GM12878 (cell line): ENCODE measurements around the gene SSBP1. TPM values are rescaled to one million over a fixed set of nuclear protein-coding genes. Genes with fewer than 3 reads are reported as not detected.

Experiments used
- ATAC-seq: fragments of 200-7000 bp; cut with Tn5 transposase; 3 replicates; pipeline ENCODE4 v1.9.1; 2020; ENCODE audit warnings: mild to moderate bottlenecking, moderate library complexity
- BruUV-seq: library from RNA; stranded (reverse); fragments of 400-500 nt; replicated peaks from 2 replicates; lab custom pipeline; 2021; lab: Mats Ljungman, UMichigan
- CTCF ChIA-PET: fragments of 300-600 bp; sonication (Branson Sonifier 250); formaldehyde crosslinking; extraction: SDS; loops from one replicate; lab custom pipeline; 2021; ENCODE audit warnings: inconsistent platforms; lab: Yijun Ruan, JAX
- POLR2A ChIA-PET: fragments of 350-600 bp; formaldehyde crosslinking; extraction: SDS; loops from one replicate; lab custom pipeline; 2021; ENCODE audit warnings: inconsistent platforms; lab: Charles Lee
- RAD21 ChIA-PET: fragments of 300-600 bp; sonication (Branson Sonifier 250); formaldehyde crosslinking; loops from one replicate; lab custom pipeline; 2023; ENCODE audit warnings: antibody characterized with exemption; ENCODE audit not compliant: unreplicated experiment; lab: Charles Lee
- SMC1A ChIA-PET: fragments of 300-600 bp; sonication (Branson Sonifier 250); formaldehyde crosslinking; loops from one replicate; lab custom pipeline; 2023; ENCODE audit not compliant: unreplicated experiment, uncharacterized antibody; lab: Charles Lee
- DNase-seq: peaks from one replicate; pipeline ENCODE4 v3.0.0-alpha.2; 2011; ENCODE audit warnings: low read depth, low spot score
- FAIRE-seq: peaks from 3 replicates; lab custom pipeline; 2011; peaks lifted over from hg19 to GRCh38; lab: Jason Lieb, UNC
- H2AFZ ChIP-seq: 2 replicates; pipeline ENCODE4 v1.6.0; 2011; ENCODE audit warnings: low read depth, low read length, control low read depth; ENCODE audit not compliant: control insufficient read depth
- H3K27ac ChIP-seq: 2 replicates; pipeline ENCODE4 v1.5.1; 2011; ENCODE audit warnings: control low read depth; ENCODE audit not compliant: control insufficient read depth, insufficient read depth
- H3K27me3 ChIP-seq, 2 experiments: replicated peaks in 1 of 2; 2 replicates each; pipeline versions ENCODE4 v1.6.0 to v1.6.1; 2011; ENCODE audit warnings: low read length in 1 of 2; ENCODE audit not compliant: control insufficient read depth in 2 of 2, insufficient read depth in 2 of 2
- H3K36me3 ChIP-seq, 2 experiments: 2 replicates each; pipeline ENCODE4 v1.5.1; 2011; ENCODE audit warnings: low read length in 1 of 2; ENCODE audit not compliant: control insufficient read depth in 2 of 2, insufficient read depth in 2 of 2
- H3K4me1 ChIP-seq: 2 replicates; pipeline ENCODE4 v1.6.1; 2011; ENCODE audit warnings: mild to moderate bottlenecking, low read length, moderate library complexity, mixed read lengths; ENCODE audit not compliant: control insufficient read depth, insufficient read depth
- H3K4me2 ChIP-seq: 2 replicates; pipeline ENCODE4 v1.6.0; 2011; ENCODE audit warnings: control low read depth; ENCODE audit not compliant: control insufficient read depth, insufficient read depth
- H3K4me3 ChIP-seq: fragments of 200-600 bp; sonication (generic); 2 replicates; pipeline ENCODE4 v1.5.1; 2016
- H3K79me2 ChIP-seq: 2 replicates; pipeline ENCODE4 v1.6.0; 2011; ENCODE audit warnings: low read length; ENCODE audit not compliant: control insufficient read depth, insufficient read depth
- H3K9ac ChIP-seq: 2 replicates; pipeline ENCODE4 v1.8.0; 2011; ENCODE audit warnings: low read length, control low read depth, mixed read lengths; ENCODE audit not compliant: control insufficient read depth, insufficient read depth
- H3K9me3 ChIP-seq: replicated peaks from 3 replicates; pipeline ENCODE4 v1.5.1; 2011; ENCODE audit warnings: mild to moderate bottlenecking, low read length; ENCODE audit not compliant: control insufficient read depth, insufficient read depth
- H4K20me1 ChIP-seq: 2 replicates; pipeline ENCODE4 v1.6.0; 2011; ENCODE audit not compliant: control insufficient read depth, insufficient read depth
- CHD1 ChIP-seq: IDR thresholded peaks from 2 replicates; pipeline ENCODE4 v1.6.1; 2012; ENCODE audit warnings: low read depth, low read length, improper control_type of control experiment
- CREB1 ChIP-seq: IDR thresholded peaks from 2 replicates; pipeline ENCODE4 v1.6.1; 2012; ENCODE audit warnings: low read depth, mild to moderate bottlenecking, inconsistent platforms
- CREM ChIP-seq: IDR thresholded peaks from 2 replicates; pipeline ENCODE4 v1.6.1; 2014; ENCODE audit warnings: antibody characterized with exemption, low read depth
- ESRRA ChIP-seq: IDR thresholded peaks from 2 replicates; pipeline ENCODE4 v1.6.1; 2012; ENCODE audit warnings: mild to moderate bottlenecking, low read length, improper control_type of control experiment
- EZH2 ChIP-seq: IDR thresholded peaks from 2 replicates; pipeline ENCODE4 v1.6.1; 2012; ENCODE audit warnings: low read depth, mild to moderate bottlenecking, control low read depth, inconsistent platforms, low read length, borderline replicate concordance; ENCODE audit not compliant: control insufficient read depth
- MXI1 ChIP-seq: fragments of 150-350 bp; IDR thresholded peaks from 2 replicates; pipeline ENCODE4 v1.6.1; 2011; ENCODE audit warnings: low read depth, mild to moderate bottlenecking, inconsistent platforms, low read length, improper control_type of control experiment
- MYB ChIP-seq: fragments of 150-350 bp; IDR thresholded peaks from 2 replicates; pipeline ENCODE4 v1.6.1; 2014; ENCODE audit warnings: mild to moderate bottlenecking, low read depth, low read length, borderline replicate concordance
- RAD21 ChIP-seq: IDR thresholded peaks from 2 replicates; pipeline ENCODE4 v1.6.1; 2011; ENCODE audit warnings: mild to moderate bottlenecking, low read depth, low read length, moderate library complexity; ENCODE audit not compliant: insufficient read depth
- SMC3 ChIP-seq: IDR thresholded peaks from 2 replicates; pipeline ENCODE4 v1.6.1; 2011; ENCODE audit warnings: low read length, improper control_type of control experiment, borderline replicate concordance
- TCF7 ChIP-seq: IDR thresholded peaks from 2 replicates; pipeline ENCODE4 v1.6.1; 2014; ENCODE audit warnings: antibody characterized with exemption, borderline replicate concordance
- WRNIP1 ChIP-seq: IDR thresholded peaks from 2 replicates; pipeline ENCODE4 v1.6.1; 2011; ENCODE audit warnings: low read depth, low read length, improper control_type of control experiment, borderline replicate concordance
- ZNF217 ChIP-seq: fragments of 450-650 bp; IDR thresholded peaks from 2 replicates; pipeline ENCODE4 v1.6.1; 2017; ENCODE audit warnings: antibody characterized with exemption, mild to moderate bottlenecking
- ZNF24 ChIP-seq: fragments of 450-650 bp; IDR thresholded peaks from 2 replicates; pipeline ENCODE4 v1.6.1; 2017; ENCODE audit warnings: antibody characterized with exemption, mild to moderate bottlenecking
- WGBS: methylation state at CpG from one replicate; pipeline ENCODE4 v1.1.6; 2016; ENCODE audit warnings: low lambda C conversion rate; ENCODE audit not compliant: insufficient replicate concordance, insufficient coverage; ENCODE audit errors: missing lambda C conversion rate; 5-methylcytosine and 5-hydroxymethylcytosine counted together
- in situ Hi-C: fragments of 300-500 bp; cut with MboI; formaldehyde crosslinking; loops from 9 replicates; pipeline ENCODE4 v1.14.3; 2018; ENCODE audit warnings: mixed read lengths
- intact Hi-C: fragments of 100-400 bp; cut with micrococcal nuclease; formaldehyde crosslinking; loops from one replicate; pipeline ENCODE4 v1.14.2; 2022; ENCODE audit not compliant: unreplicated experiment
- polyA plus RNA-seq, 11 experiments: library from polyadenylated mRNA; depleted of rRNA in 4 of 11; unstranded in 6 of 11; stranded (reverse) in 5 of 11; fragments of >200 nt; fragmentation: Nextera tagmentation in 4 of 11; fragmentation: Illumina TruSeq in 1 of 11; extraction: Ambion mirVana in 4 of 11; extraction: Trizol in 1 of 11; gene quantifications; 1 replicate in 1 of 11; 2 replicates in 10 of 11; pipeline versions ENCODE4 v1.2.1 to v1.2.3, GENCODE V29; 2011 to 2016; ENCODE audit warnings: inconsistent platforms in 2 of 11, missing spikeins in 2 of 11, low read depth in 1 of 11
- total RNA-seq, 4 experiments: library from RNA; depleted of rRNA in 3 of 4; stranded (reverse); fragments of >200 nt in 3 of 4; fragmentation: Illumina TruSeq in 1 of 4; extraction: Trizol in 1 of 4; gene quantifications; 2 replicates each; pipeline versions ENCODE4 v1.2.1 to v1.2.3, GENCODE V29; 2013 to 2021
- TF ChIP-seq, protein P1 (sequence below), 3 experiments: IDR thresholded peaks in 2 of 3; conservative IDR thresholded peaks in 1 of 3; 2 replicates each; pipeline ENCODE4 v1.5.1; 2011; ENCODE audit warnings: low read depth in 3 of 3, low read length in 3 of 3, mild to moderate bottlenecking in 3 of 3, control low read depth in 2 of 3, moderate library complexity in 2 of 3, inconsistent platforms in 1 of 3, mixed read lengths in 1 of 3; ENCODE audit not compliant: control insufficient read depth in 2 of 3, insufficient read depth in 1 of 3; ENCODE audit errors: extremely low read depth in 1 of 3
- TF ChIP-seq, protein P2 (sequence below): fragments of 450-650 bp; IDR thresholded peaks from 2 replicates; pipeline ENCODE4 v1.6.1; 2017; ENCODE audit warnings: mild to moderate bottlenecking, low read depth, inconsistent platforms; ENCODE audit not compliant: poor library complexity, severe bottlenecking

Gene SSBP1
- total and polyA plus RNA-seq, 10 of the 15 experiments (the other 5 are each of a cell fraction or from before 2014, with no cell fraction given), result 191 to 998 (median 418) TPM

DNA sequence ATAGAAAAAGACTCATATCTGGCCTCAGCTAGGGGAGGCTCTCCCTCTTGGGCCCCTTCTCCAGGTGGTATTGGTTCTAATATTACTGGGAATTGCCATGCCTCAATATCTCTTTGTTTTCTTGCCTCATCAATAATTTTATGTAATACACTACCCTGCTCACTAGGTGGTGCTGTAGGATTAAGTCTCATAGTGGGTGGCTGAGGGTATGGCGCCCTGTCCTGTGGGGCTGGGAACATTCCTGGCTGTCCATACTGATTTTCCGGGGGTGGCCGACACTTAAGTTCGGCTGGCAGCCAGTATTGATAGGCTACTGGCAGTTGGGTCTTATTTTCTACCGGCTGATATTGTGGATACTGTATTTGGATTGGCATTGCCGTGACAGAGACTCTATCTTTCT, 16.8 kb downstream of the SSBP1 start:
- in situ Hi-C loops, result no loop called here
- no peak for DNase-seq
- WGBS, result 82% methylated on average over 6 of the region's 6 CpGs
- no peak for FAIRE-seq
- BruUV-seq, result no TSS peak
- intact Hi-C loops, result no loop called here
- no peaks in the 10 kb centered on the region for H4K20me1 ChIP-seq
- TF ChIP-seq RAD21 (peak; percentile 55), MXI1 (no peak), SMC3 (no peak)
- TF ChIP-seq, protein P1, sequence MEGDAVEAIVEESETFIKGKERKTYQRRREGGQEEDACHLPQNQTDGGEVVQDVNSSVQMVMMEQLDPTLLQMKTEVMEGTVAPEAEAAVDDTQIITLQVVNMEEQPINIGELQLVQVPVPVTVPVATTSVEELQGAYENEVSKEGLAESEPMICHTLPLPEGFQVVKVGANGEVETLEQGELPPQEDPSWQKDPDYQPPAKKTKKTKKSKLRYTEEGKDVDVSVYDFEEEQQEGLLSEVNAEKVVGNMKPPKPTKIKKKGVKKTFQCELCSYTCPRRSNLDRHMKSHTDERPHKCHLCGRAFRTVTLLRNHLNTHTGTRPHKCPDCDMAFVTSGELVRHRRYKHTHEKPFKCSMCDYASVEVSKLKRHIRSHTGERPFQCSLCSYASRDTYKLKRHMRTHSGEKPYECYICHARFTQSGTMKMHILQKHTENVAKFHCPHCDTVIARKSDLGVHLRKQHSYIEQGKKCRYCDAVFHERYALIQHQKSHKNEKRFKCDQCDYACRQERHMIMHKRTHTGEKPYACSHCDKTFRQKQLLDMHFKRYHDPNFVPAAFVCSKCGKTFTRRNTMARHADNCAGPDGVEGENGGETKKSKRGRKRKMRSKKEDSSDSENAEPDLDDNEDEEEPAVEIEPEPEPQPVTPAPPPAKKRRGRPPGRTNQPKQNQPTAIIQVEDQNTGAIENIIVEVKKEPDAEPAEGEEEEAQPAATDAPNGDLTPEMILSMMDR (IDR thresholded peaks at IDR 0.05 in 2 of 3, conservative IDR thresholded peaks at IDR 0.05 in 1 of 3; ENCODE audit: control insufficient read depth in 2 of 3, extremely low read depth in 1 of 3, insufficient read depth in 1 of 3, low read depth in 3 of 3, low read length in 3 of 3), result peak; percentile 43 to 49 (median 47); a peak in 5 of 6 replicates
- peaks cover 4 to 10% of the 10 kb centered on the region in 2 experiments; a peak in 3 of 4 replicates for H3K36me3 ChIP-seq
- ATAC-seq, result peak; percentile 69
- H3K9ac ChIP-seq, result no peak overlapping the region
- no peak overlapping the region for H3K27ac ChIP-seq
- H3K4me2 ChIP-seq, result no peak overlapping the region
- CTCF ChIA-PET, result interaction anchor here (1.5 to 2.2 kb wide), 3 partner anchors 16 to 34 kb away, joined by 3 to 8 read pairs (median 7); partner anchors contain the start of gene SSBP1
- SMC1A ChIA-PET, result no interaction called here
- RAD21 ChIA-PET, result no interaction called here
- H3K4me1 ChIP-seq, result no peaks in the 10 kb centered on the region
- no peaks in the 10 kb centered on the region for H3K27me3 ChIP-seq
- POLR2A ChIA-PET, result no interaction called here
- H3K79me2 ChIP-seq, result no peaks in the 10 kb centered on the region
- H3K9me3 ChIP-seq, result peaks cover 23% of the 10 kb centered on the region
- H2AFZ ChIP-seq, result no peak overlapping the region
- H3K4me3 ChIP-seq, result no peak overlapping the region

DNA sequence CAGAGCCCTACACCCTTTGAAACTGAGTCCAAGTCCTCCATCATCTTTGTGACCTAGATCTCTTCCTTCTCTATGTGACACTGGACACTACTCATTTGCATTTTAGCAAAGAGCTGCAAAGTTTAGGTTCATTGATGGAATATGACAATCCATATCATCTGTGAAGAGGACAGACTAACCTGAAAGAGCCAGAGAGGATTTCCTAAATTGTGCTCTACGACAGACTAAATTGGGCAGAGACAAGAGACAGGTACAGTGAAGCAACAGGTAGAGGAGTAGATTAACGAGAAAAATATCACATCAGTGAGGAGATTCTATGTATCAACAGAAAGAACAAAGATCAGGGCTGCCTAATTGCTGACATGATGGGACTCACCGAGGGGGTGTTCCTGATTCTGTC, 25.6 kb downstream of the SSBP1 start, which contains the start of gene TAS2R3:
TAS2R3 (plus strand) TSS at position 301 of the 400 bp plus-strand sequence; CDS start at position 363, 62 bp downstream.
- in situ Hi-C loops, result no loop called here
- FAIRE-seq (no peak), ATAC-seq (no peak), DNase-seq (no peak)
- ChIA-PET CTCF (interaction anchor here (0.6 kb wide), 1 partner anchor 22 kb away, joined by 3 read pairs; no protein-coding TSS in a partner anchor), SMC1A (no interaction called here), POLR2A (no interaction called here), RAD21 (no interaction called here)
- Histone ChIP-seq H3K27me3 (no peaks in the 10 kb centered on the region), H4K20me1 (no peaks in the 10 kb centered on the region), H3K27ac (no peak within 1 kb of the TSS), H3K36me3 (peaks cover 4 to 19% of the 10 kb centered on the region in 2 experiments), H3K9ac (no peak within 1 kb of the TSS), H3K79me2 (no peaks in the 10 kb centered on the region), H3K4me2 (no peak within 1 kb of the TSS), H3K4me1 (no peaks in the 10 kb centered on the region), H3K9me3 (no peaks in the 10 kb centered on the region), H2AFZ (no peak within 1 kb of the TSS), H3K4me3 (no peak within 1 kb of the TSS)
- intact Hi-C loops, result no loop called here
- BruUV-seq, result no TSS peak
- 98% methylated on average over 3 of the region's 3 CpGs for WGBS
- TF ChIP-seq TCF7 (no peak), CHD1 (no peak), ZNF24 (no peak), ESRRA (no peak), ZNF217 (no peak), EZH2 (no peak), WRNIP1 (no peak), CREB1 (no peak), MYB (no peak), CREM (no peak)
- TF ChIP-seq, protein P2, sequence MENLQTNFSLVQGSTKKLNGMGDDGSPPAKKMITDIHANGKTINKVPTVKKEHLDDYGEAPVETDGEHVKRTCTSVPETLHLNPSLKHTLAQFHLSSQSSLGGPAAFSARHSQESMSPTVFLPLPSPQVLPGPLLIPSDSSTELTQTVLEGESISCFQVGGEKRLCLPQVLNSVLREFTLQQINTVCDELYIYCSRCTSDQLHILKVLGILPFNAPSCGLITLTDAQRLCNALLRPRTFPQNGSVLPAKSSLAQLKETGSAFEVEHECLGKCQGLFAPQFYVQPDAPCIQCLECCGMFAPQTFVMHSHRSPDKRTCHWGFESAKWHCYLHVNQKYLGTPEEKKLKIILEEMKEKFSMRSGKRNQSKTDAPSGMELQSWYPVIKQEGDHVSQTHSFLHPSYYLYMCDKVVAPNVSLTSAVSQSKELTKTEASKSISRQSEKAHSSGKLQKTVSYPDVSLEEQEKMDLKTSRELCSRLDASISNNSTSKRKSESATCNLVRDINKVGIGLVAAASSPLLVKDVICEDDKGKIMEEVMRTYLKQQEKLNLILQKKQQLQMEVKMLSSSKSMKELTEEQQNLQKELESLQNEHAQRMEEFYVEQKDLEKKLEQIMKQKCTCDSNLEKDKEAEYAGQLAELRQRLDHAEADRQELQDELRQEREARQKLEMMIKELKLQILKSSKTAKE, result no peak
